ENCODE data around the gene ANKS6.

DNA sequence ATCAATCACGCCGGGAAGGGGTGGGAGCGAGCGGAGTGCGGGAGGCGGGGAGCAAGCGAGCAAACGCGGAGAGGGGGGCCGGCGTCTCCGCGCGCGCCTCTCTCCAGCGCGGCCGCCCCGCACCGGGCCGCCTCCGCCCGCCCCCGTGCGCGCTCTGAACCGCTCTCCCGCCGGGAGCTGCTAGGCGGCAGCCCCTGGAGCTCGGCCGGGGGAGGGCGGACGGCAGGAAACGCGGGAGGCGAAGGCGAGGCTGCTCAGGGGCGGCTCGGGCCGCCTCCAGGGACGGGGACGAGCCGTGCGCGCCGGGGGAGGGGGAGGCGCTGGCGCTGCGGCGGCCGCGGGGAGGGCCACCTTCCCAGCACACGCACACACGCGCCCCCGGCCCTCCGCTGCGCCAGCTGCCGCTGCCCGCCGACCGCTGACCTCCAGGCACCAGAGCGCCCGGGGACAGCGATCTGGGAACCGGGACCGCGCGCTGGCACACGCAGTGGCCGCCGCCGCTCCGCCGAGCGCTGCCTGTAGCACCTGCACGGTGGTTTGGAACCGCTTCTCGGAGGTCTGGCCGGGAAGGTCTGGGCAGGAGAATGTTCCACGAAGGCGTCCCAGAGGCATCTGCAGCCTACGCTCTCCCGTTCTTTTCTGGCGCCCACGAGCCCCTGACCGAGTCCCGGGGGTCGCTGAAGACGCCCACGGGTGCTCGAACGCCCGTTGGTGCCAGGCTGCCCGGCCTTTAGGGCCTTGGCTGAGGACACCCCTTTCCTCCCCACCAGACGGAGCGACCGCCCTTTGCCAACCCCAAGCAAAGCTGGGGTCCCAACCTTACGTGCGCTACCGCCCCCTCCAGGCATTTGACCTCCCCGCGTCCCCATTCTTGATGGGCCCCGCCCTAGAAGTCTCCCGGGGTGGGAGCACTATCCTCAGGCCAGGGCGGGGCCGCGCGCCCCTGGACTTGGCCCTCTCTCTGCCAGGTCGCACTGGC is 87.1 kb downstream of the ANKS6 start, which contains the start of gene GABBR2:
- TF ChIP-seq ZNF764 (CRISPR knock-in tag; IDR thresholded peaks at IDR 0.05; ENCODE audit: low read depth) (no peak), ZNF253 (CRISPR knock-in tag; conservative IDR thresholded peaks at IDR 0.05) (no peak), BRCA1 (IDR thresholded peaks at IDR 0.05) (no peak), BRCA1 (CRISPR knock-in tag; IDR thresholded peaks at IDR 0.05) (no peak), MAZ (CRISPR knock-in tag; conservative IDR thresholded peaks at IDR 0.05 in 1 of 2, IDR thresholded peaks at IDR 0.05 in 1 of 2) (no peak), SP2 (IDR thresholded peaks at IDR 0.05; ENCODE audit: extremely low read depth, low read depth, low read length, poor library complexity, severe bottlenecking) (no peak), WHSC1 (IDR thresholded peaks at IDR 0.05; ENCODE audit: low read length) (no peak), CHD1 (IDR thresholded peaks at IDR 0.05; ENCODE audit: low read length) (no peak), GTF2F1 (IDR thresholded peaks at IDR 0.05; ENCODE audit: low read depth, low read length) (no peak), HCFC1 (IDR thresholded peaks at IDR 0.05; ENCODE audit: low read depth, low read length) (no peak), CHD4 (IDR thresholded peaks at IDR 0.05; ENCODE audit: insufficient read depth, insufficient replicate concordance, low read depth, low read length, poor library complexity, severe bottlenecking) (no peak), STAG1 (CRISPR knock-in tag; IDR thresholded peaks at IDR 0.05; ENCODE audit: borderline replicate concordance) (no peak)

Measured in K562 (cell line).